Measurements from ENCODE around the gene MYL2.

The MYL2 gene

GRCh38 chr12:110919720-110920119, 659 bp downstream of the MYL2 start:
- no peak overlapping the region for H3K4me3 ChIP-seq (ENCODE audit: low read depth, low read length)

DNA sequence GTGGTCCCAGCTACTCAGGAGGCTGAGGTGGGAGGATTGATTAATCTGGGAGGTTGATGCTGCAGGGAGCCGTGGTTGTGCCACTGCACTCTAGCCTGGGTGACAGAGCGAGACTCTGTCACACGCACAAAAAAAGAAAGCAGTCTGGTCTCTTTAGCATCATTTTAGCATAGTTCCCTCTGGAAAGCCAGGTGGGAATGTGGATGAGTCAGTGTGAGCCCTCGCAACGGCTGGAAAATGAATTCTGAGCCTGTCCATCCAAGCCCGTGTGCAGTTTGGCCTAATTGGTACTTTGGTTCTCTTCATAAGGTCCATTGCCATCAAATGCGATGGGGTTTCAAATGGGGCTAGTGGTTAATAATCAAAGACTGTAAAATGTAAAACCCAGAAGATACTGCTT, 2.4 kb downstream of the MYL2 start:
- DNase-seq (ENCODE audit: low read depth), result no peak
- H3K4me3 ChIP-seq (ENCODE audit: low read depth, low read length), result no peak overlapping the region
- TF ChIP-seq, protein P1, sequence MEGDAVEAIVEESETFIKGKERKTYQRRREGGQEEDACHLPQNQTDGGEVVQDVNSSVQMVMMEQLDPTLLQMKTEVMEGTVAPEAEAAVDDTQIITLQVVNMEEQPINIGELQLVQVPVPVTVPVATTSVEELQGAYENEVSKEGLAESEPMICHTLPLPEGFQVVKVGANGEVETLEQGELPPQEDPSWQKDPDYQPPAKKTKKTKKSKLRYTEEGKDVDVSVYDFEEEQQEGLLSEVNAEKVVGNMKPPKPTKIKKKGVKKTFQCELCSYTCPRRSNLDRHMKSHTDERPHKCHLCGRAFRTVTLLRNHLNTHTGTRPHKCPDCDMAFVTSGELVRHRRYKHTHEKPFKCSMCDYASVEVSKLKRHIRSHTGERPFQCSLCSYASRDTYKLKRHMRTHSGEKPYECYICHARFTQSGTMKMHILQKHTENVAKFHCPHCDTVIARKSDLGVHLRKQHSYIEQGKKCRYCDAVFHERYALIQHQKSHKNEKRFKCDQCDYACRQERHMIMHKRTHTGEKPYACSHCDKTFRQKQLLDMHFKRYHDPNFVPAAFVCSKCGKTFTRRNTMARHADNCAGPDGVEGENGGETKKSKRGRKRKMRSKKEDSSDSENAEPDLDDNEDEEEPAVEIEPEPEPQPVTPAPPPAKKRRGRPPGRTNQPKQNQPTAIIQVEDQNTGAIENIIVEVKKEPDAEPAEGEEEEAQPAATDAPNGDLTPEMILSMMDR (IDR thresholded peaks at IDR 0.05; ENCODE audit: insufficient read depth, low read depth, low read length, missing control alignments), result no peak

More at GRCh38 chr12:110919720-110920119, 659 bp downstream of the MYL2 start:
- TF ChIP-seq, protein P1 (IDR thresholded peaks at IDR 0.05; ENCODE audit: insufficient read depth, low read depth, low read length, missing control alignments), result no peak
- DNase-seq (ENCODE audit: low read depth), result no peak

DNA sequence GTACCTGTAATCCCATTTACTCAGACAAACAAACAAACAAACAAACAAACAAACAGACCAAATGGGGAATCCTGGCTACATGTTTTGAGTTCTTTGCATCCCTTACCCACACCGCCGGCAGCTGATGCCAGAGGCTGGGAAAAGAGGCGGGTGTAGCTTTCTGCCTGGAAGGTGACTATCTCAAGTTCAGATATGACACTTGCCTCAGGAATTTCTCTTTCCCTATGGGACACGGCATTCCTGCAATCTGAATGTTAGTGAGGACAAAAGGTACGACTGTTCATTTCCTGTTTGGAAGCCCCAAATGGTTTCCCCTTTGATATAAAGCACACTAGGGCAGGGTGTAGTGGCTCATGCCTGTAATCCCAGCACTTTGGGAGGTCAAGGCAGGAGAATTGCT, 2.9 kb downstream of the MYL2 start:
- H3K4me3 ChIP-seq (ENCODE audit: low read depth, low read length), result no peak overlapping the region
- TF ChIP-seq, protein P1 (IDR thresholded peaks at IDR 0.05; ENCODE audit: insufficient read depth, low read depth, low read length, missing control alignments), result no peak
- DNase-seq (ENCODE audit: low read depth), result no peak

GRCh38 chr12:110916295-110916875, 4.0 kb downstream of the MYL2 start:
- TF ChIP-seq, protein P1 (IDR thresholded peaks at IDR 0.05; ENCODE audit: insufficient read depth, low read depth, low read length, missing control alignments), result no peak
- no peak overlapping the region for H3K4me3 ChIP-seq (ENCODE audit: low read depth, low read length)
- no peak for DNase-seq (ENCODE audit: low read depth)

DNA sequence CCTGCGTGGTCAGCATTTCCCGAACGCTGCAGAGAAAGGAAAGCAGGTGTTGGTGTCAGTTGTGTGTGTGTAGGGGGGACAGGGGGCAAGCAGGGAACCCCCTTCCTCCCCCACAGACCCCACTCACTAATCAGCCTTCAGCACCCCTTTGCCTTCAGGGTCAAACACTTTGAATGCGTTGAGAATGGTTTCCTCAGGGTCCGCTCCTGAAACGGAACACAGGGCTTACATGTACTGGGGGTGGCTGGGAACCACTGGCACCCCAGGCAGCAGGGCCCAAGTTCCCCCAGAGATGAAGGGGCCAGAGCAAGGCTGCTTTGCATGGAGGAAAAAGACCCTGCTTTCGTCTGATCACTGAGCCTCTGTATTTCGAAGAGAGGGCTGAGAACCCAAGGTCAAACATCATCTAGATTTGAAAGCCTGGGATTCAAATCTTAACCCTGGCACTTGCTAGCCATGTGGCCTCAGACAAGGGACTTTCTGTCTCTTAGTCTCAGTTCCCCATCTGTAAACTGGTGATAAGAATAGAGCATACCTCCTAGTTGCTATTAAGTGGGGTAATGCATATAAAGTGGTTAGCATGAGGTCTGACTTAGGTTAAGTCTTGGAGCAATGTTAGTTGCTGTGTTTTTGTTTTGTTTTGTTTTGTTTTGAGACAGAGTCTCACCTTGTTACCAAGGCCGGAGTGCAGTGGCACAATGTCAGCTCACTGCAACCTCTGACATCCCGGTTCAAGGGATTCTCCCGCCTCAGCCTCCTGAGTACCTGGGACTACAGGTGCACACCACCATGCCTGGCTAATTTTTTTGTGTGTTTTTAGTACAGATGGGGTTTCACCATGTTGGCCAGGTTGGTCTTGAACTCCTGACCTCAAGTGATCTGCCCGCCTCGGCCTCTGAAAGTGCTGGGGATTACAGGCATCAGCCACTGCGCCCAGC, 7.0 kb downstream of the MYL2 start:
- peak overlapping the region; percentile 26 for H3K4me3 ChIP-seq (ENCODE audit: low read depth, low read length)
- TF ChIP-seq, protein P1 (IDR thresholded peaks at IDR 0.05; ENCODE audit: insufficient read depth, low read depth, low read length, missing control alignments), result no peak

GRCh38 chr12:110912263-110912662, 8.1 kb downstream of the MYL2 start:
- no peak for DNase-seq (ENCODE audit: low read depth)
- TF ChIP-seq, protein P1 (IDR thresholded peaks at IDR 0.05; ENCODE audit: insufficient read depth, low read depth, low read length, missing control alignments), result no peak
- no peak overlapping the region for H3K4me3 ChIP-seq (ENCODE audit: low read depth, low read length)

More for the DNA sequence above, 7.0 kb downstream of the MYL2 start:
- peak; percentile 95 for DNase-seq (ENCODE audit: low read depth)

Measured in GM12865 (cell line).